COR-L47 (cell line): ENCODE data around the gene TLE7.
A peak's percentile ranks its signal among the peaks of the same experiment; 100 is the strongest.

Experiments
- DNase-seq: peaks from one replicate; lab custom pipeline; 2025; lab: John Stamatoyannopoulos, UW

Gene TLE7

GRCh38 chr16:71412270-71413160 lies 29.3 kb downstream of the TLE7 start:
- peak; percentile 72 for DNase-seq

- DNase-seq: no peak
These were observed 31.7 kb downstream of the TLE7 start for GRCh38 chr16:71410146-71410545.

- no peak for DNase-seq
These were observed 32.7 kb downstream of the TLE7 start for GRCh38 chr16:71409011-71409775.

DNA sequence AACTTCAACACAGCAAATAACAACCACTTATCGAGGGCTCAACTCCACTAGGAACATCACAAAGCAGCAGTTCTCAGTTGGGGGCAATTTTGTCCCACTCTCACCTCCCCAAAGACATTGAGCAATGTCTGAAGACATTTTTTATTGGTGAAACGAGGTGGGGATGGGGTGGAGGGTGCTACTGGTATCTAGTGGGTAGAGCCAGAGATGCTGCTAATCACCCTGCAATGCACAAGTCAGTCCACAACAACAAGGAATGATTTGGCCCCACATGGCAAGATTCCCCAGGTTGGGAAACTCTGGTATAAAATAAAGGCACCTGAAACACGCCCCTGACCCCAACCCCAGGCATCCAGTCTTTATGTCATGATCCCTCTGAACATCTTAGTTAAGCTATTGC lies 33.3 kb downstream of the TLE7 start:
- no peak for DNase-seq

DNA sequence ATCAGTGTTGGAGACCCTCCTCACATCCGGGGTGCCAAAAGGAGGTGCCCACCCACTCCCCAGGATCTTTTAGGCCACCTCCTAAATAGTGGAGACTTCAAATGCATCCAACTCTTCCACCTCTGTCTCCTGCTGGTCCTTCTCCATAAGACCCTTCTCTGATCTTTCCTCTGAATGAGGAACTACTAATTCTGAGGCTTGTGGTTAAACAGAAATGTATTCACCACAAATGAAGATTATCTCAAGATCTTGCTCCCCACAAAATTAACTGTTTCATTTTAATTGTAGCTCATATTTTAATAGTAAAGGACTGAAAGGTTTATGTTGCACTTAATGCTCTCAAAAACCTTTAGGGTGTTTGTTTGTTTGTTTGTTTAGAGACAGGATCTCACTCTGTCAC lies 34.1 kb downstream of the TLE7 start:
- DNase-seq: no peak

GRCh38 chr16:71406724-71407123 lies 35.1 kb downstream of the TLE7 start:
- no peak for DNase-seq

GRCh38 chr16:71406316-71406715 lies 35.5 kb downstream of the TLE7 start:
- no peak for DNase-seq

- DNase-seq: no peak
These were observed 37.5 kb downstream of the TLE7 start for GRCh38 chr16:71404364-71404763.

DNA sequence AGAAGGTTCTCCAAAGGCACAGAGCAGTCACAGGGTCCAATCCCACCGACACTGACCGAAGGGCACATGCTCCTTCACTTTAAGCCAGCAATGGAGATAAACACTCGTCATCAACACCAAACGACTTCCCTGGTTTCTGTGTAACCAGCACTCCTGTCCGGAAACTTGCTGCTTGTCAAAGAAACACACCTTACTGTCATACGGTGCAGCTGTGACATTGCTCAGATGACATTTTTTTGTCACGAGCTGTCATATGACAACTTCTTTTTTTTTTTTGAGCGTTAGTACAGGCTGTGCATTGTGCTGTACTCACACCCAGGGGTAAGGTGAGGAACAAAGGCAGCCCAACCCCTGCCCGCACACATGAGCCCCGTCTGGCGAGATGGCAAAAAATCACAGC lies 39.2 kb downstream of the TLE7 start:
- DNase-seq: no peak

DNA sequence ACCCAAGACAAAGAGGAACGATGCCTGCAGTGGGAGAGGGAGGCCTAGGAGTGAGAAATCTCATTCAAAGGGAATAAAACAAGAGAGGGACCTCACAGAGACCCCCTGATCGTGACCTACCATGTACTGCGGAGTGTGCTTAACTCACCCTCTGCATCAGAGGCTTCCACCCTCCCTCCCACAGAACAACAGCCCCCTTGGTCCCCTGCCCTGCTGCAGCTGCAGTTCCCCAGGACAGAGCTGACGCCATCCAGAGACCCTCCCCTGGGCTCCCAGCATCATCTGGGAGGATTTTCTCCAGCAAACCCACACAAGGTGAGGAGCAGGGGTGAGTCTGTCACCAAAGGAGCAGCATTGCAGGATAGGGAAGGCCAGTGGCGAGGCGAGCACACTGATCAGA lies 39.8 kb downstream of the TLE7 start:
- DNase-seq: no peak

DNA sequence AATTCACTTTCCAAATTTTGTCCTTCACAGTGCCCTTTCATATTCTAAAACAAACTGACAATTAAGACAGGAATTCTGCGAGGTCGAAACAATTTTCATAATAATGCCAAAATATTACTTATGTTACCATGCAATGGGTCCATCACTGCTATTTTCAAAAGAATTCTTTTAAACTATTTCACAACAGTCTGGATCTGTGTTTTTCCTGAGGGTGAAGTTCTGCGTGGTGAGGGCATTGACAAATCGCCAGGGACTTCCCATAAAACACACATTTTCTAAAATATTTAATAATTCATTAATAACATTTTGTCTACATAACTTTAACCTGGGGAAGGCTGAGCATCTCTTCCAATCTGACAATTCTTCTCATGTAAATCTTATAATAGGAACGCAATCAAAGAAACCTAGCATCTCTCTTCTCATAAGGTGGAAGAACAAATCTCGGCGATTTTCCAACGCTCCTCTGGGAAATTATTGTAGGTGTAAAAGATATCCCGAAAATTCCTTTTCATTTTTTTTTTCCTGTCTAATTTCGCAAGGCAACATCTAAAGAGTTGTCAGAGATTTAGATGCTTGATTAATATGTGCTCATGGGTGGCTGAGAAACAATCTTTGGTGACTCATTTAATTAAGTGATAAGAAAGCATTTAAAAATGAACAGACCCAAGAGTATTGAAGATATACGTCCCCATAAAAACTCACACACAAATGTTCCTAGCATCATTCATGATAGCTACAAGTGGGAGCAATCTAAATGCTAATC lies 41.9 kb downstream of the TLE7 start:
- DNase-seq: no peak

- no peak for DNase-seq
These were observed 45.3 kb downstream of the TLE7 start for GRCh38 chr16:71396594-71396993.

DNA sequence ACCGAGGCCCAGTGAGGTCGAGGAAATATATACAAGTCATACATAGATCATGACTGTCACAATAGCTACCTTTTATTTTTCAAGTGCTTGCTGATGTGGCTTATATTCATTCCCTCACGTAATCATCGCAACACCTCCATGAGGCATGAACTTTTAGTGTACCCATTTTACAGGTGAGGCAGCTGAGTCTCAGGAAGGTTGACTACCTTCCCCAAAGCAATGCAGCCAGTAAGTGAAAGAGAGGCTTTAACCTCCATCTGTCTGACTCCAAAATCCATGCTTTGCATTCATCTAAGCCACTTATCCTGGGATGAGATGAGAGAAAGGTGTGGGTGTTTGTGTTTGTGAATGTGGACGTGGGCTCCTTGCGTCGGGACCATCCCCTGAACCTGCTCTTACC lies 52.5 kb downstream of the TLE7 start:
- DNase-seq: no peak

DNA sequence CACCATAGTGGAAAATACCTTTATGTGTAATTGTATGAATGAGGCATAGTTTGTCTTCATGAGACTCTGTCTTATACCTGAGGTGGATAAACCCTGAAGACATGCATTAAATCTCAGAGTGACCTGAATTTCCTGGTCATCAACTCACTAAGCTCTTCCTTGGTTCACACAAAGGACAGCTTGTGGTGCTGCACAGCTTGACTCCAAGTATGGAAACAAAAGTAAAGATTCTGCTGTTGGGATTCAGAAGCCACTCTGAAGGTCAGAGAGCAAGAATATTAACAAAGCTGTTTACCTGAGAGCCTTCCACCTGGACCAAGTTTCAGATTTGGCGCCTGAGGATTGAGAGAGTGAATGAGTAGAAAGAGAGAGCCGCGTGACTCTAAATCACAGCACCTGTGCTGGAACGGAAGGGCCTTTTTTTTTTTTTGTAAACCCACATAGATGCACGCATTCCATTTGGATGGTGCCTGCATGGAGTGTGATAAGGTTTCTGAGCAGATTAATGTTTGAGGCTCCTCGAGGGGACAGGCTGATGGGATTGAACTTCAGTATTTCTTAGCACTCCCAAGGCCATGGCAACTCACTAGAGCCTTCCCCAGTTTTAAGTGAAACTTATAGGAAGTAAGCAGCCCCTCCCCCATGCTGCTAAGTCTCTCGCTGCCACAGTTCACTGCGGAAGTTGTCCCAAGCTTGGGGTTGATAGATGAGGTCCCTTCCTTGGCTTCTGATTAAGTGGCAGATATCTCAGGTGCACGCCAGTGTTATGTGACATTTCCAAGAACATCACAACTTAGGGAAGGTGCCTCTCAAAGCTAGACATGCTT lies 54.6 kb downstream of the TLE7 start:
- DNase-seq: no peak

DNA sequence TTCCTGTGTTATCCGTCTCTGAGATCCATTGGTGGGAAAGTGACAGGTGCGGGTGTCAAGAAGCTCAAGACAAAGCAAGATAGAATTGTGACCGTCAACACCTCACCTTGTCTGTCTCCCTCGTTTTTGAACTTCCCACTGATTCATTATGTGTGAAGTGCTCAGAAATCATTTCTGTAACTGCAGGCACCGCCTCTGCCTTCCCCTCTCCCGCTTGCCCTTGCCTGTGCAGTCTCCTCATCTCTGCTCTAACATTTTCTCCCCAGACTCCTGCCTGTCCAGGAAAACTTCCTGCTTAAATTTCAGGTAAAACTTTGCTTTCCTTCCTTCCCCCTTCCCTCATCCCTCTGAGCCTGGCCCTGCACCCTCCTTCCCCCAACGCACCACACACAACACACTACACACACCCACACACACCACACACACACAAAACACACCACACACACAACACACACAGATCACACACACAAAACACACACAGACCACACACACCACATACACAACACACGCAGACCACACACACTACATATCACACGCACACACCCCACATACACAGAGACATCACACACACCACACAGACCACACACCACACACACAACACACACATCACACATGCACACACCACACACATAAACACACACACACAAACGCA lies 57.7 kb downstream of the TLE7 start:
- DNase-seq: no peak

GRCh38 chr16:71383054-71383773 lies 58.6 kb downstream of the TLE7 start:
- no peak for DNase-seq

DNA sequence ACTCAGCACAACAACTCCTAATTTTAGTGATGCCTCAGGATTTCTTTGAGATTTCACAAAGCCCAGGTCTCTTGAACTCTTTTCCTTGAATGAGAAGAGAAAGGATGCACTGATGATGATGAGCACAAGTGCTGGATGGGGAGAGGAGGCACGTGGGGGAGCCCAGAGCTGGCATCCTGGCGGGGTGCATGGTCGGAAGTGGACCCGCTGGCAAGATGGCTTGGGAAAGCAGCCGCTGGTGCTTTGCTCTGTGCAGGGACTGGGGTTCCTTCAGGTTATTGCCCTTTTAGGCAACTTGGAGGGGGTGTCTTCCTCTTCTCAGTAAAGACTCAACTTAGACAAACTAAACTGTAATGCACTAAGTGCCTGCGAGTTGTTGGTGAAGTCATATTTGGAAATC lies 61.0 kb downstream of the TLE7 start:
- DNase-seq: no peak
